Thyroid gland (tissue), 4 donors: ENCODE results near the gene SPTBN4. TPM values are rescaled to one million over a fixed set of nuclear protein-coding genes. Genes with fewer than 3 reads are reported as not detected.

Experiments used
- DNase-seq, 2 donors: peaks; one replicate each; pipeline ENCODE4 v3.0.0-alpha.2; 2019
- H3K27ac ChIP-seq, 3 donors: fragments of 200-600 bp; sonication (generic); 1 replicate in 2 of 3; 2 replicates in 1 of 3; pipeline ENCODE4 v1.5.1; 2016 to 2019; ENCODE audit warnings: mild to moderate bottlenecking in 1 of 3, moderate library complexity in 1 of 3
- H3K27me3 ChIP-seq: fragments of 200-600 bp; sonication (generic); one replicate; pipeline ENCODE4 v1.5.1; 2019
- H3K36me3 ChIP-seq, 2 donors: fragments of 200-600 bp; sonication (generic); one replicate each; pipeline ENCODE4 v1.5.1; 2016 to 2019
- H3K4me1 ChIP-seq, 2 donors: fragments of 200-600 bp; sonication (generic); one replicate each; pipeline ENCODE4 v1.5.1; 2017 to 2019
- H3K4me3 ChIP-seq, 3 donors: fragments of 200-600 bp; sonication (generic); replicated peaks in 1 of 3; 1 replicate in 2 of 3; 2 replicates in 1 of 3; pipeline ENCODE4 v1.5.1; 2016; ENCODE audit warnings: mild to moderate bottlenecking in 1 of 3
- H3K9me3 ChIP-seq: fragments of 200-600 bp; sonication (generic); one replicate; pipeline ENCODE4 v1.5.1; 2017
- POLR2A ChIP-seq, 2 donors: fragments of 450-650 bp; IDR thresholded peaks; one replicate each; pipeline ENCODE4 v1.6.1; 2017; ENCODE audit warnings: antibody characterized with exemption in 2 of 2, mild to moderate bottlenecking in 2 of 2, moderate library complexity in 1 of 2
- WGBS, 2 donors: methylation state at CpG; one replicate each; pipeline ENCODE4 v1.1.5; 2017; 5-methylcytosine and 5-hydroxymethylcytosine counted together
- intact Hi-C: fragments of 100-400 bp; cut with DNase I; formaldehyde crosslinking; loops from one replicate; pipeline ENCODE4 v1.15.1; 2023
- total RNA-seq, 4 donors: library from RNA; depleted of rRNA; stranded (reverse); fragments of >200 nt; gene quantifications; one replicate each; pipeline ENCODE4 v1.2.3, GENCODE V29; 2016
- TF ChIP-seq, protein P1 (sequence below), 6 experiments: fragments of 200-600 bp in 3 of 6; fragments of 450-650 bp in 3 of 6; sonication (generic) in 3 of 6; IDR thresholded peaks; one replicate each; pipeline ENCODE4 v1.5.1; 2016 to 2019; ENCODE audit warnings: antibody characterized with exemption in 6 of 6, mild to moderate bottlenecking in 2 of 6, inconsistent platforms in 1 of 6, moderate library complexity in 1 of 6

The SPTBN4 gene
- total RNA-seq, 4 donors from 2014 or later, result 0.67 to 2.7 (median 1.0) TPM

DNA sequence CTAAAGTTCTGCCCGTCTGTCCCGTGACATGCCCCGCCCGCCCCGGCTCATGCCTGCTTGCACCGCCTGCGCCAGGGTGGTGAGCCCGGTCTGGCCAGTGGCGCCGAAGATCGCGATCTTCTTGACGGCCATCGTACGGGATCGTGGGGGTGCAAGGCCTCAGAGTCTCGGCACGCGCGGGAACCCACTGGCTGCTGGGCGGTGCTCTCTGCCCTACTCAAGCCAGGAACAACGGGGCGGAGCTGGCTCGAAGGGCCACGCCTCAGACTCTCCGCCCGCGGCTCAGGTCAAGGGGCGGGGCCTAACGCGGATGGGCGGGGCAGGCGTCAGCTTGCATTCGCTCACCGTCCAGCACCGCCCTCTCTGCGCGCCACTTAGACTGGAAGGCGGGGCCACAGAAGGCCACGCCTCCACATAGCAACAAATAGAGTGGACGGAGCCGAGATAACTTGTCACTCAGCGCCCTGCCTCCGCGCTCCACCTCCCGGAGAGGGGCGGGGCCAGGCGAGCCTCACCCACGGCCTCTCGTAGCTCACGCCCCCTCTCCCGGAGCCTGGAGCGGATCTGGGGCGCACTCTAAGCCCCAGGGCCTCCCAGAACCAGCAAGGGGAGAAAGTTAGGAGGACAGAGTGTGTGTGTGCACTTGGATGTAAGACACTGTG, 1.1 kb upstream of the SPTBN4 start, which contains the start of gene BLVRB:
TSS of gene BLVRB (minus strand) at position 189 of the 662 bp plus-strand sequence. CDS start at position 132, 57 bp downstream.
- Histone ChIP-seq H3K27ac (peak within 1 kb of the TSS; percentile 91 to 95 (median 94)), H3K4me3 (peak within 1 kb of the TSS; percentile 55 to 80 (median 64)), H3K27me3 (no peaks in the 10 kb centered on the region), H3K4me1 (peaks cover 18 to 31% of the 10 kb centered on the region in 2 donors), H3K36me3 (no peaks in the 10 kb centered on the region), H3K9me3 (no peaks in the 10 kb centered on the region)
- TF ChIP-seq POLR2A (IDR thresholded peaks at IDR 0.05), result peak; percentile 85 to 98
- TF ChIP-seq, protein P1, sequence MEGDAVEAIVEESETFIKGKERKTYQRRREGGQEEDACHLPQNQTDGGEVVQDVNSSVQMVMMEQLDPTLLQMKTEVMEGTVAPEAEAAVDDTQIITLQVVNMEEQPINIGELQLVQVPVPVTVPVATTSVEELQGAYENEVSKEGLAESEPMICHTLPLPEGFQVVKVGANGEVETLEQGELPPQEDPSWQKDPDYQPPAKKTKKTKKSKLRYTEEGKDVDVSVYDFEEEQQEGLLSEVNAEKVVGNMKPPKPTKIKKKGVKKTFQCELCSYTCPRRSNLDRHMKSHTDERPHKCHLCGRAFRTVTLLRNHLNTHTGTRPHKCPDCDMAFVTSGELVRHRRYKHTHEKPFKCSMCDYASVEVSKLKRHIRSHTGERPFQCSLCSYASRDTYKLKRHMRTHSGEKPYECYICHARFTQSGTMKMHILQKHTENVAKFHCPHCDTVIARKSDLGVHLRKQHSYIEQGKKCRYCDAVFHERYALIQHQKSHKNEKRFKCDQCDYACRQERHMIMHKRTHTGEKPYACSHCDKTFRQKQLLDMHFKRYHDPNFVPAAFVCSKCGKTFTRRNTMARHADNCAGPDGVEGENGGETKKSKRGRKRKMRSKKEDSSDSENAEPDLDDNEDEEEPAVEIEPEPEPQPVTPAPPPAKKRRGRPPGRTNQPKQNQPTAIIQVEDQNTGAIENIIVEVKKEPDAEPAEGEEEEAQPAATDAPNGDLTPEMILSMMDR (IDR thresholded peaks at IDR 0.05), result no peak
- WGBS, 2 donors, result 0 to 2% methylated on average over 11 to 16 of the region's 54 CpGs
- intact Hi-C loops, result loop anchor here (10.0 kb wide), 2 partner anchors 59 to 129 kb away; no protein-coding TSS in a partner anchor
- DNase-seq, result peak; percentile 100

DNA sequence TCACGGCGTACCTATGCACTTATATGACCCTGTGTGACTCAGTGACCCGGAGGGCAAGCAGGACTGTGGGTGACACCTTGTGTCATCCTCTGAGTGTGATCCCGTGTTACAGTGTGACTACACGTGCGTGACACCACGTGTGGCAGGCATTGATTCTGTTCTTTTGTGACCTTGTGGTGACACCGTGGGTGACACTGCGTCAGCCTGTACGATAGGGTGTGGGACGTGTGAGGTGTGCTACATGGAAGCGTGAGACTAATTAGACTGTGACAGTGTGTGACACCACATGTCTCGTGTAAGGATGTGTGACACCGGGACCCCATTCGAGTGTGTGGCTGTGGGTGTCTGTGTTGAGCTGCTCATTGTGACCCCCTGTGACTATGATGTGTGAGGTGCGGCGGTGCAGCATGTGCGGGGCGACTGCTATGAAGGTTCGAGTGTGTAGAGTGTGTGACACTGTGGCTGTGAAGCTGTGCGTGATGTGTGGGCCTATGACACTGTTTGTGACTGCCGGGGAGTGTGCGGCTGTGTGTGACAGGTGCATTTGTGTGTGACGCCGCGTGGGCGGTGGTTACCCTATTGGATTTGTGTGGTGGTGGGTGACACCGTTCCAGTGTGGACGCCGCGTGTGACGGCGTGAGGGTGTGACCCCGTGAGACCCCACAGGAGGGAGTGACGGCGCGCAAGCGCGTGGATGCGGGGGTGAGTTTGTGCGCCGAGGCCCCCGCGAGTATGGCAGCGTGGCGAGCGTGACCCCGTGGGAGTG, 399 bp upstream of the SPTBN4 start:
- WGBS, 2 donors, result 22 to 27% methylated on average over 37 to 40 of the region's 48 CpGs
- DNase-seq, result peak; percentile 48 to 56

DNA sequence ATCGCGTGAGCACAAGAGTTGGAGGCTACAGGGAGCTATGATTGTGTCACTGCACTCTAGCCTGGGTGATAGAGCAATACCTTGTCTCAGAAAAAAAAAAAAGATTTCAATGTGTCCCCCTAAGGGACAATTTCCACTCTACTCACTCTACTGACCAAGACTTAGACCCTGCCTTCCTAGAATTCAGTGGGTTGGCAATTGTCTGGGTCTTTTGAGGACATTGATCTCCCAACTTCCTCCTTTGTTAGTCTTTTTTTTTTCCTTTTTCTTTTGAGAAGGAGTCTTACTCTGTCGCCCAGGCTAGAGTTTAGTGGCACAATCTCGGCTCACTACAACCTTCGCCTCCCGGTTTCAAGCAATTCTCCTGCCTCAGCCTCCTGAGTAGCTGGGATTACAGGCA, 2.2 kb downstream of the SPTBN4 start:
- intact Hi-C loops, result loop anchor here (10.0 kb wide), 2 partner anchors 56 to 126 kb away; no protein-coding TSS in a partner anchor
- no peak for DNase-seq
- Histone ChIP-seq H3K4me1 (peaks cover 18 to 25% of the 10 kb centered on the region in 2 donors), H3K9me3 (no peaks in the 10 kb centered on the region), H3K4me3 (no peak overlapping the region), H3K27me3 (no peaks in the 10 kb centered on the region), H3K36me3 (no peaks in the 10 kb centered on the region), H3K27ac (no peak overlapping the region)
- TF ChIP-seq, protein P1 (IDR thresholded peaks at IDR 0.05), result no peak
- TF ChIP-seq POLR2A (IDR thresholded peaks at IDR 0.05), result no peak
- WGBS, 2 donors, result 94 to 96% methylated on average over 6 of the region's 6 CpGs

More for the DNA sequence above, 399 bp upstream of the SPTBN4 start:
- H3K27ac ChIP-seq, result peak overlapping the region in 1 of 3 donors; percentile 94
- no peaks in the 10 kb centered on the region for H3K9me3 ChIP-seq
- intact Hi-C loops, result loop anchor here (10.0 kb wide), 2 partner anchors 58 to 128 kb away; no protein-coding TSS in a partner anchor
- TF ChIP-seq, protein P1 (IDR thresholded peaks at IDR 0.05), result no peak
- TF ChIP-seq POLR2A (IDR thresholded peaks at IDR 0.05), result no peak
- H3K36me3 ChIP-seq, result no peaks in the 10 kb centered on the region
- no peaks in the 10 kb centered on the region for H3K27me3 ChIP-seq
- peak overlapping the region in 1 of 3 donors; percentile 30 for H3K4me3 ChIP-seq
- H3K4me1 ChIP-seq, result peaks cover 18 to 31% of the 10 kb centered on the region in 2 donors

DNA sequence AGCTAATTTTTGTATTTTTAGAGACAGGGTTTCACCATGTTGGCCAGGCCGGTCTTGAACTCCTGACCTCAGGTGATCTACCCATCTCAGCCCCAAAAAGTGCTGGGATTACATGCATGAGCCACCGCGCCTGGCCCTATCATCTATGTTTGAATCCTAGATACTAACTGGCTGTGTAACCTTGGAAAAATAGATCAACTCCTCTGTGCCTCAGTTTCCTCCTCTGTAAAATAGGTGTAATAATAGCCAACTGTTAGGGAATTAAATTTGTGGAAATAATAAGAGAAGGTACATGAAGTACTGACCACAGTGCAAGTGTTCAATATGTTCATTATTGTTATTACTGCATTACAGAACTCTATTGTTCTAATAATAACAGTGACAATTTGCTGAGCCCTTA, 4.3 kb downstream of the SPTBN4 start:
- no peaks in the 10 kb centered on the region for H3K9me3 ChIP-seq
- DNase-seq, result no peak
- H3K27me3 ChIP-seq, result no peaks in the 10 kb centered on the region
- H3K27ac ChIP-seq, result no peak overlapping the region
- no peak overlapping the region for H3K4me3 ChIP-seq
- H3K4me1 ChIP-seq, result peaks cover 9 to 13% of the 10 kb centered on the region in 2 donors
- TF ChIP-seq, protein P1 (IDR thresholded peaks at IDR 0.05), result no peak
- no peak for TF ChIP-seq POLR2A (IDR thresholded peaks at IDR 0.05)
- intact Hi-C loops, result no loop called here
- H3K36me3 ChIP-seq, result no peaks in the 10 kb centered on the region
- 95 to 98% methylated on average over 3 of the region's 3 CpGs for WGBS, 2 donors
